Gastroesophageal sphincter (tissue), 4 donors: Measurements from ENCODE around the gene TMEM266. TPM values are rescaled to one million over a fixed set of nuclear protein-coding genes. Genes with fewer than 3 reads are reported as not detected.

Source experiments
- ATAC-seq: fragments of 150-250 bp; one replicate; pipeline ENCODE4 v1.9.1; 2016; ENCODE audit warnings: mild to moderate bottlenecking, moderate library complexity
- H3K27ac ChIP-seq, 4 donors: fragments of 200-600 bp; sonication (generic) in 3 of 4; 1 replicate in 3 of 4; 2 replicates in 1 of 4; pipeline ENCODE4 v1.5.1; 2016 to 2019
- H3K27me3 ChIP-seq: fragments of 200-600 bp; sonication (generic); one replicate; pipeline ENCODE4 v1.5.1; 2019
- H3K36me3 ChIP-seq, 2 donors: fragments of 200-600 bp; sonication (generic); one replicate each; pipeline ENCODE4 v1.5.1; 2019; ENCODE audit warnings: control low read depth in 1 of 2
- H3K4me1 ChIP-seq, 3 donors: fragments of 200-600 bp; sonication (generic); 1 replicate in 2 of 3; 2 replicates in 1 of 3; pipeline ENCODE4 v1.5.1; 2016 to 2019; ENCODE audit warnings: control low read depth in 2 of 3
- H3K4me3 ChIP-seq, 2 donors: fragments of 200-600 bp; sonication (generic); one replicate each; pipeline ENCODE4 v1.5.1; 2019; ENCODE audit warnings: mild to moderate bottlenecking in 1 of 2, moderate library complexity in 1 of 2
- H3K9me3 ChIP-seq, 3 donors: fragments of 200-600 bp; sonication (generic); one replicate each; pipeline ENCODE4 v1.5.1; 2017 to 2019; ENCODE audit warnings: control low read depth in 2 of 3
- EP300 ChIP-seq: sonication (generic); formaldehyde crosslinking; IDR thresholded peaks from one replicate; pipeline ENCODE4 v1.6.1; 2017; ENCODE audit warnings: antibody characterized with exemption, mild to moderate bottlenecking
- POLR2A ChIP-seq, 2 donors: fragments of 450-650 bp; IDR thresholded peaks; one replicate each; pipeline ENCODE4 v1.6.1; 2017; ENCODE audit warnings: antibody characterized with exemption in 2 of 2, mild to moderate bottlenecking in 2 of 2, moderate library complexity in 1 of 2
- POLR2AphosphoS5 ChIP-seq: sonication (generic); formaldehyde crosslinking; IDR thresholded peaks from one replicate; pipeline ENCODE4 v1.6.1; 2017; ENCODE audit warnings: antibody characterized with exemption
- WGBS, 2 donors: methylation state at CpG; one replicate each; pipeline ENCODE4 v1.1.5; 2018; ENCODE audit warnings: low coverage in 1 of 2; 5-methylcytosine and 5-hydroxymethylcytosine counted together
- total RNA-seq, 4 donors: library from RNA; depleted of rRNA; stranded (reverse); fragments of >200 nt; gene quantifications; one replicate each; pipeline ENCODE4 v1.1.0, GENCODE V29; 2016
- TF ChIP-seq, protein P1 (sequence below), 4 experiments: fragments of 200-600 bp in 2 of 4; fragments of 450-650 bp in 2 of 4; sonication (generic) in 1 of 4; IDR thresholded peaks; one replicate each; pipeline ENCODE4 v1.5.1; 2017 to 2019; ENCODE audit warnings: antibody characterized with exemption in 4 of 4, mild to moderate bottlenecking in 2 of 4, moderate library complexity in 2 of 4

Gene TMEM266
- total RNA-seq, 4 donors from 2014 or later, result 0.77 TPM; not detected in 3

- Histone ChIP-seq H3K27ac (peak overlapping the region in 1 of 4 donors; percentile 26), H3K9me3 (no peaks in the 10 kb centered on the region), H3K36me3 (no peaks in the 10 kb centered on the region), H3K4me3 (no peak overlapping the region), H3K27me3 (peaks cover 52% of the 10 kb centered on the region), H3K4me1 (peaks cover 0 to 26% (median 7%) of the 10 kb centered on the region in 3 donors)
- TF ChIP-seq EP300, result no peak
- TF ChIP-seq, protein P1, sequence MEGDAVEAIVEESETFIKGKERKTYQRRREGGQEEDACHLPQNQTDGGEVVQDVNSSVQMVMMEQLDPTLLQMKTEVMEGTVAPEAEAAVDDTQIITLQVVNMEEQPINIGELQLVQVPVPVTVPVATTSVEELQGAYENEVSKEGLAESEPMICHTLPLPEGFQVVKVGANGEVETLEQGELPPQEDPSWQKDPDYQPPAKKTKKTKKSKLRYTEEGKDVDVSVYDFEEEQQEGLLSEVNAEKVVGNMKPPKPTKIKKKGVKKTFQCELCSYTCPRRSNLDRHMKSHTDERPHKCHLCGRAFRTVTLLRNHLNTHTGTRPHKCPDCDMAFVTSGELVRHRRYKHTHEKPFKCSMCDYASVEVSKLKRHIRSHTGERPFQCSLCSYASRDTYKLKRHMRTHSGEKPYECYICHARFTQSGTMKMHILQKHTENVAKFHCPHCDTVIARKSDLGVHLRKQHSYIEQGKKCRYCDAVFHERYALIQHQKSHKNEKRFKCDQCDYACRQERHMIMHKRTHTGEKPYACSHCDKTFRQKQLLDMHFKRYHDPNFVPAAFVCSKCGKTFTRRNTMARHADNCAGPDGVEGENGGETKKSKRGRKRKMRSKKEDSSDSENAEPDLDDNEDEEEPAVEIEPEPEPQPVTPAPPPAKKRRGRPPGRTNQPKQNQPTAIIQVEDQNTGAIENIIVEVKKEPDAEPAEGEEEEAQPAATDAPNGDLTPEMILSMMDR (IDR thresholded peaks at IDR 0.05), result peak; percentile 70 to 91 (median 80)
- no peak for ATAC-seq
- WGBS, 2 donors, result 6 to 23% methylated on average over 16 to 19 of the region's 21 CpGs
These were observed 88.3 kb downstream of the TMEM266 start for GRCh38 chr15:76147906-76148570.

GRCh38 chr15:76149291-76149915 lies 89.6 kb downstream of the TMEM266 start:
- WGBS, 2 donors, result 37 to 42% methylated on average over 4 of the region's 4 CpGs
- H3K27me3 ChIP-seq, result peaks cover 44% of the 10 kb centered on the region
- TF ChIP-seq, protein P1 (IDR thresholded peaks at IDR 0.05), result no peak
- peak; percentile 41 for TF ChIP-seq POLR2AphosphoS5

GRCh38 chr15:76150513-76150912 lies 90.7 kb downstream of the TMEM266 start:
- ATAC-seq, result no peak
- Histone ChIP-seq H3K27me3 (peaks cover 33% of the 10 kb centered on the region), H3K36me3 (no peaks in the 10 kb centered on the region), H3K4me3 (no peak overlapping the region), H3K4me1 (peaks cover 0 to 26% (median 7%) of the 10 kb centered on the region in 3 donors), H3K27ac (peak overlapping the region in 1 of 4 donors; percentile 32), H3K9me3 (no peaks in the 10 kb centered on the region)
- TF ChIP-seq POLR2A (IDR thresholded peaks at IDR 0.05), result no peak
- no peak for TF ChIP-seq POLR2AphosphoS5
- TF ChIP-seq, protein P1 (IDR thresholded peaks at IDR 0.05), result no peak
- no peak for TF ChIP-seq EP300
- WGBS, 2 donors, result 43 to 60% methylated on average over 1 to 2 of the region's 7 CpGs

More at GRCh38 chr15:76149291-76149915, 89.6 kb downstream of the TMEM266 start:
- Histone ChIP-seq H3K4me3 (no peak overlapping the region), H3K4me1 (peaks cover 0 to 26% (median 7%) of the 10 kb centered on the region in 3 donors), H3K36me3 (no peaks in the 10 kb centered on the region), H3K9me3 (no peaks in the 10 kb centered on the region), H3K27ac (peak overlapping the region in 1 of 4 donors; percentile 32)
- ATAC-seq, result peak; percentile 42

GRCh38 chr15:76150971-76151598 lies 91.3 kb downstream of the TMEM266 start:
- TF ChIP-seq, protein P1 (IDR thresholded peaks at IDR 0.05), result peak in 3 of 4 experiments; percentile 72 to 88 (median 74)
- TF ChIP-seq POLR2A (IDR thresholded peaks at IDR 0.05), result no peak
- Histone ChIP-seq H3K4me1 (peaks cover 0 to 26% (median 7%) of the 10 kb centered on the region in 3 donors), H3K27ac (peak overlapping the region in 1 of 4 donors; percentile 32), H3K4me3 (no peak overlapping the region), H3K27me3 (peaks cover 27% of the 10 kb centered on the region), H3K9me3 (no peaks in the 10 kb centered on the region), H3K36me3 (no peaks in the 10 kb centered on the region)
- peak; percentile 73 for ATAC-seq
- 18 to 80% methylated on average over 2 to 9 of the region's 9 CpGs for WGBS, 2 donors
